ENCODE measurements around the gene RNPEP.

DNA sequence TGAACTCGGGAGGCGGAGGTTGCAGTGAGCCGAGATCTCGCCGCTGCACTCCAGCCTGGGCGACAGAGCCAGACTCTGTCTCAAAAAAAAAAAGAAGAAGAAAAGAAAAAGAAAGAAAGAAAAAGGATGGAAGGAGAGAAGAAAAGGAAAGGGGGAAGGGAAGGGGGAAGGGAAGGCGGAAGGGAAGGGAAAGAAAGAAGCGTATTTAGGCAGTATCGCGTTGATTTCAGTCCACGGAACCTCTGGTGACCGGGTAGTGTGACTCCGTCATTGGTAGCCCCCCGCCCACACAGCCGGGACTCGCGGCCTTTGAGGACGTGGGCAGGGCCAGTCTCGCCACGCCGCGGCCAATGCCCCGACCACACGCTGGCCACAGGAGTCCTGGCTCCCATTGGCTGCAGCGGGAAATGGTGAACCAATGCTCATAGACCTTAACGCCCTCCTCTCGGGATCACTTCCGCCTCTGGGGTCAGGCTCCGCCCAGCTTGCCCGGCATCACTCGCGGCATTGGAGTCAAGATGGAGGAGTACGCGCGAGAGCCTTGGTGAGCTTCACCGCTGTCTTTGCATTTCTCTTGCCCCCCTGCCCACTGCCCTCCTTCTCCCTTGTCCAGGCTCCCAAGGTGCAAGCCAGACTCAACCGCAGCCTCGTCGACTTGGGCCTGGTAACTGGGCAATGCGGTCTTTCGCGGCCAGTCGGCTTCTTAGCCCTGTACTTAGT, 27.3 kb upstream of the RNPEP start, which contains the start of gene TIMM17A:
- TF ChIP-seq CTCF (IDR thresholded peaks at IDR 0.05; ENCODE audit: insufficient read depth, low read length, poor library complexity, severe bottlenecking) (no peak), EZH2phosphoT487 (conservative IDR thresholded peaks at IDR 0.05; ENCODE audit: low read length) (no peak)
